Stimulated activated CD4-positive, alpha-beta T cell treated with anti-CD3 and anti-CD28 coated beads, Interleukin-1b, Interleukin-23, amount 100 ng/mL, for 48 hours (primary cell): ENCODE measurements around the gene KCTD11.
"Not testable (repeated sequence)": the region's sequence is repeated elsewhere in the genome, so short reads cannot be mapped to it uniquely, and the experiment has no call there.

Source experiments
- DNase-seq: peaks from one replicate; pipeline ENCODE4 v3.0.0-alpha.2; 2020

Gene KCTD11

DNA sequence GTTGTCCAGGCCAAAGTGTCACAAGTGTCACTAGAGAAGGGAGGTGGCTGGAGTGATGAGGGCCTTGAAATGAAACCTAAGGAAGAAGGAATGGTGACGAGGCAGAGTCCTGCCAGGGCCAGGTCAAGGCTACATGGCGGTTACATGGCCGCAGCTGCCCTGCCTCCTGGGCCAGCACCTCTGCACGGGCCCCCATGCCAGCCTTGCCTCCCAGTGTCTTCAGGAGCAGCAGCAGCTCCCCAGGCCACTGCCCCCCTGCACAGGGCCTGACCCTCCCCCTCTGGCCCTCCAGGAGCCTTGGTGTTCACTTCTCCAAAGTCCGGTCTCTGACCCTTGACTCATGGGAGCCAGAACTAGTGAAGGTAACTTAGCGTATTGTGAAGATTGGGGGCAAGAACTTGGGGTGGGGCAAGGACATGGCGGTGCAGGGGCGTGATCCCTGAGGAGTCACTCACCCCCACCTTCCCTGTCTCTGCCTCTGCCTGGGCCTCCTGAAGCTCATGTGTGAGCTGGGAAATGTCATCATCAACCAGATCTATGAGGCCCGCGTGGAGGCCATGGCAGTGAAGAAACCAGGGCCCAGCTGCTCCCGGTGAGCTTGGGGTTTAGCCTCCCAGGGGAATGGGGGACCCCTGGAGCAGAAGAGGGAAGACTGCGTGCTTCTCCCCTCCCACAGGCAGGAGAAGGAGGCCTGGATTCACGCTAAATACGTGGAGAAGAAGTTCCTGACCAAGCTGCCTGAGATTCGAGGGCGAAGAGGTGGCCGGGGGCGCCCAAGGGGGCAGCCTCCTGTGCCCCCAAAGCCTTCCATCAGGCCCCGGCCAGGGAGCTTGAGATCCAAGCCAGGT lies 4.1 kb upstream of the KCTD11 start:
- no peak for DNase-seq

- DNase-seq, result no peak
These were observed 3.3 kb upstream of the KCTD11 start for GRCh38 chr17:7348478-7349242.

DNA sequence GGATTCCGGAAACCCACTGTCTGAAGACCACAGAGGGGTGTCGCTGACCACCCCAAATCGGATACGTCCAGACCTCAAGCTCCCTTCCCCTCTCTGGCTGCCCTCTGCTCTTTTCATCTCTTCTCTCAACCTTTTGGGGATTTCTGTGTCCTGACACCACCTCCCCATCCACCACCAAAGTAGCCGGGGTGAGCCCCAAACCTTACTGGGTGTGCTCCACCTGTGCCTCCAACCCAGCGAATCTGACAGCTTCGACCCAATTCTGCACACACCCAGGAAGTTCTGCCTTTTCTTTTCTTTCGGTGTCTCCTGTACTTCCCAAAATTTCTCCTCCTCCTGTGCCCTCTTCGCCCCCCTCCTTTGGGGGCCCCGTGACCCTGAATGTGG lies 534 bp downstream of the KCTD11 start:
- no peak for DNase-seq

GRCh38 chr17:7352910-7353635 lies 1.1 kb downstream of the KCTD11 start:
- no peak for DNase-seq

- DNase-seq, result peak; percentile 66
These were observed 2.4 kb downstream of the KCTD11 start for GRCh38 chr17:7354262-7354843.

DNA sequence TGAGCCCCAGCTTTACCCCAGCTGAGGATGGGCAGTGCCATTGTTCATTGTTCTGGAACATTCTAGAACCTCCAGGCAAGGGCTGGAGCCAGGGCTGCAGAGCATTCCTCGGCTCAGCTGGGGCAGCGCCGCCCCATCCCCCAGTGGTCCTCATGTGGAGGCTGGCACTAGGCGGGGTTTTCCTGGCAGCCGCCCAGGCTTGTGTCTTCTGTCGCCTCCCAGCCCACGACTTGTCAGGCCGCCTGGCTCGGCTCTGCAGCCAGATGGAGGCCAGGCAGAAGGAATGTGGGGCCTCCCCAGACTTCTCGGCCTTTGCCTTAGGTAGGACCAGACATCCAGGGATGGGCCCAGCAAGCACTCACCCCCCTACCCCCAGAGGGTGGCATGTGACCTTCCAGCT lies 3.1 kb downstream of the KCTD11 start, which contains the start of gene TMEM95:
TSS of gene TMEM95 (plus strand) at position 104 of the 400 bp plus-strand sequence. CDS start at position 153, 49 bp downstream.
- no peak for DNase-seq

GRCh38 chr17:7355573-7355972 lies 3.6 kb downstream of the KCTD11 start:
- DNase-seq, result no peak

- peak; percentile 88 for DNase-seq
These were observed 4.1 kb downstream of the KCTD11 start for GRCh38 chr17:7356072-7356549.

GRCh38 chr17:7356756-7357155 lies 4.8 kb downstream of the KCTD11 start:
- no peak for DNase-seq

GRCh38 chr17:7357381-7357780 lies 5.4 kb downstream of the KCTD11 start:
- DNase-seq, result no peak

GRCh38 chr17:7361906-7362305 lies 9.9 kb downstream of the KCTD11 start:
- no peak for DNase-seq

DNA sequence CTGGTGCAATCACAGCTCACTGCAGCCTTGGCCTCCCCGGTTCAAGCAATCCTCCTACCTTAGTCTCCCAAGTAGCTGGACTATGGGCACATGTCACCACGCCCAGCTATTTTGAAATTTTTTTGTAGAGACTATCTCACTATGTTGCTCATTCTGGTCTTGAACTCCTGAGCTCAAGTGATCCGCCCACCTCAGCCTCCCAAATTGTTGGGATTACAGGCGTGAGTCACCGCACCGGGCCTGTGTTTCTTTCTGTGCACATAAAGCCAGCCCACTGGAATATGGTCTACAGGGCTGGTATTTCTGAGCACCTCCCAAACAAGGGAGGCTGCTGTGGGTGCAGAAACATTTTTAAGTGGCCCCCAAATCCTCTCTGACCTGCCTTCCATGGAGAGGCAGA lies 11.3 kb downstream of the KCTD11 start:
- no peak for DNase-seq

DNA sequence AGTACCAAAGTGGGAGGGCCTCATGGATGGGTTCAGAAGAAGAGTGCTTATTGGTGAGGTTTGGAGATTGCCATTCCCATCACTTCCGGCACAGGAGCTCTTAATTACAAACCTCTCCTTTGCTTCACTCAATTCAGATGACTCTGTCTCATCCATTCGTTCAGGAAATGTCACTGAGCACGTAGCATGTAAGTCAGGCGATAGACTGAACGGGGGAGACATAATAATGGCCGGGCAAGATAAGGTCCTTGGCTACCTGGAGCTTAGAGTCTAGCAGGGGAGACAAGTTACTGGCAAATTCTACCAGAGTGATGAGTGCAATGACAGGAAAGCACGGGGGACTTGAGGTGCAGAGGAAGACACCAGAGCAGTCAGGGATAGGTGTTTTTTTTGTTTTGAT lies 14.0 kb downstream of the KCTD11 start:
- DNase-seq, result not testable (repeated sequence)

GRCh38 chr17:7367083-7367482 lies 15.1 kb downstream of the KCTD11 start:
- DNase-seq, result no peak

DNA sequence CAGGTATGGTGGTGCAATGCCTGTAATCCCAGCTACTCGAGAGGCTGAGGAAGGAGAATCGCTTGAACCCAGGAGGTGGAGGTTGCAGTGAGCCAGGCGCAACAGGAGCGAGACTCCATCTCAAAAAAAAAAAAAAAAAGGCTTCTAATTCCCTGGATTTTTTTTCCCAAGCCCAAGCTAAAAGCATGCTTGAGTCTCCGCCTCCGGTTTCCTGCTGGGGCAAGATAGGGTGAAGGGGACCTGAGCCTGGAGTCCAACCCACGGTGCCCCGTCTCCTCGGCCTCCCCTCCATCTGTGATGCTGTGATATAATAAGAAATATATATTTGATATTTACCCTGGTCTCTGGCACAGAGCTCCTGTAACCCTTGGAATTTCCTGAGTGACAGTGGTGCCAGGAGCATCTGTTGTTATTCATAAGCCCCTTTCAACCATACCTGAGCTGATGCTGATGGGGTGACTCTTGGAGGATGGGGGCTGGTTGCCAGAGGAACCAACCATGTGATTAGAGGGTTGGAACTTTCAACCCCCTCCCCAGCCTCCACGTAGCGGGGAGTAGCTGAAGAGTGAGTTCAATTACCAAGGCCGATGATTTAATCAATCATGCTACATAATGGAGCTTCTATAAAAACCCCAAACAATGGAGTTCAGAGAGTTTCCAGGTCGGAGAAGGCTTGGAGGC lies 16.1 kb downstream of the KCTD11 start:
- DNase-seq, result no peak

DNA sequence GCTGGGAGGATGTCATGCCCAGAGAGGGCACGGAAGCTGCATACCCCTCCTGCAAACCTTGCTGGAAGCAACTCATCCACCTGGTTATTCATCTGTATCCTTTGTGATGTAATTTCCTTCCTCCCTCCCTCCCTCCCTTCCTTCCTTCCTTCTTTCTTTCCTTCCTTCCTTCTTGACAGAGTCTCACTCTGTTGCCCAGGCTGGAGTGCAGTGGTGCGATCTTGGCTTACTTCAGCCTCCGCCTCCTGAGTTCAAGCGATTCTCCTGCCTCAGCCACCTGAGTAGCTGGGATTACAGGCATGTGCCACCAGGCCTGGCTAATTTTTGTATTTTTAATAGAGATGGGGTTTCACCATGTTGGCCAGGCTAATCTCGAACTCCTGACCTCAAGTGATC lies 16.6 kb downstream of the KCTD11 start:
- DNase-seq, result not testable (repeated sequence)

GRCh38 chr17:7369825-7370224 lies 17.9 kb downstream of the KCTD11 start:
- no peak for DNase-seq

DNA sequence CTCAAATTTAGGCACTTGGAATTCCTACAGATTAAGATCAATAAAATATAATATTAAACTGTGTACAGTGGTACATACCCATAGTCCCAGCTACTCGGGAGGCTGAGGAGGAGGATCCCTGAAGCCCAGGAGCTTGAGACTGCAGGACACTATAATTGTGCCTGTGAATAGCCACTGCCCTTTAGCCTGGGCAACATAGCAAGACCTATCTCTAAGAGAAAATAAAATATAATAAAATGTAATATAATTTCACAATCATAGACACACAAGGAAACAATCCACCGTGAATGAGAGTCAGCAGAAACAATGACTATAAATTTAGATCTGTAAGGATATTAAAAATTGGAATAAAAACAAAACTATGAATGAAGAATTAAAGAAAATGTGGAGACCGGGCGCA lies 18.9 kb downstream of the KCTD11 start:
- DNase-seq, result no peak

GRCh38 chr17:7374353-7374752 lies 22.4 kb downstream of the KCTD11 start:
- no peak for DNase-seq

DNA sequence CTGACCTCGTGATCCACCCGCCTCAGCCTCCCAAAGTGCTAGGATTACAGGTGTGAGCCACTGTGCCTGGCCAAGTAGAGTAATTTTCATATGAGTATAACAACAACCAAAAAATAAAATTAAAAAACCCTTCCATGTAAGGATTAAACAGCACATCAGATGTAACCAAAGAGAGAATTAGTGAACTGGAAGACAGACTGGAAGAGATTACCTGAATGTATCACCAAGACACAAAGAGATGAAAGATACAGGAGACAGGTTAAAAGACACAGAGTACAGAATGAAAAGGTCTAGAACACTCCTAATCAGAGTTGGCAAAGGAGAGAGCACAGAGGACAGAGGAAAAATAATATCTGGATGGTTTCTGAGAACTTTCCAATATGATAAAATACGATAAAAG lies 27.2 kb downstream of the KCTD11 start:
- DNase-seq, result no peak

- DNase-seq, result no peak
These were observed 28.4 kb downstream of the KCTD11 start for GRCh38 chr17:7380321-7380720.
